Esophagus muscularis mucosa (tissue), 4 donors: Measurements from ENCODE around the gene DDR2. TPM values are rescaled to one million over a fixed set of nuclear protein-coding genes. Genes with fewer than 3 reads are reported as not detected.

ENCODE experiments used
- DNase-seq: peaks from one replicate; pipeline ENCODE4 v3.0.0-alpha.2; 2017; ENCODE audit errors: extremely low spot score
- H3K27ac ChIP-seq, 4 donors: fragments of 200-600 bp; sonication (generic); replicated peaks in 1 of 4; 1 replicate in 3 of 4; 2 replicates in 1 of 4; pipeline ENCODE4 v1.5.1; 2016 to 2019; ENCODE audit warnings: mild to moderate bottlenecking in 1 of 4
- H3K27me3 ChIP-seq, 4 donors: fragments of 200-600 bp; sonication (generic); one replicate each; pipeline versions ENCODE4 v1.5.1 to v1.6.0; 2016 to 2019
- H3K36me3 ChIP-seq, 4 donors: fragments of 200-600 bp; sonication (generic); one replicate each; pipeline ENCODE4 v1.5.1; 2016 to 2019
- H3K4me1 ChIP-seq, 4 donors: fragments of 200-600 bp; sonication (generic); one replicate each; pipeline ENCODE4 v1.5.1; 2016 to 2019
- H3K4me3 ChIP-seq, 4 donors: fragments of 200-600 bp; sonication (generic); 1 replicate in 2 of 4; 2 replicates in 2 of 4; pipeline ENCODE4 v1.5.1; 2016 to 2019; ENCODE audit warnings: mild to moderate bottlenecking in 4 of 4, moderate library complexity in 1 of 4
- H3K9me3 ChIP-seq, 4 donors: fragments of 200-600 bp; sonication (generic); 1 replicate in 3 of 4; 2 replicates in 1 of 4; pipeline ENCODE4 v1.5.1; 2016 to 2019
- CTCF ChIP-seq, 3 experiments: fragments of 200-600 bp in 2 of 3; fragments of 450-650 bp in 1 of 3; sonication (generic) in 2 of 3; IDR thresholded peaks; one replicate each; pipeline ENCODE4 v1.5.1; 2017 to 2019; ENCODE audit warnings: antibody characterized with exemption in 3 of 3, mild to moderate bottlenecking in 2 of 3, moderate library complexity in 1 of 3
- EP300 ChIP-seq: sonication (generic); formaldehyde crosslinking; IDR thresholded peaks from one replicate; pipeline ENCODE4 v1.6.1; 2017; ENCODE audit warnings: antibody characterized with exemption
- POLR2A ChIP-seq: fragments of 450-650 bp; IDR thresholded peaks from one replicate; pipeline ENCODE4 v1.6.1; 2017; ENCODE audit warnings: antibody characterized with exemption, moderate library complexity, mild to moderate bottlenecking, low read depth
- POLR2AphosphoS5 ChIP-seq, 2 donors: sonication (generic); formaldehyde crosslinking; IDR thresholded peaks; one replicate each; pipeline ENCODE4 v1.6.1; 2017; ENCODE audit warnings: antibody characterized with exemption in 2 of 2
- WGBS: methylation state at CpG from one replicate; pipeline ENCODE4 v1.1.5; 2018; 5-methylcytosine and 5-hydroxymethylcytosine counted together
- intact Hi-C: fragments of 100-400 bp; cut with DNase I; formaldehyde crosslinking; loops from one replicate; pipeline ENCODE4 v1.15.1; 2023
- total RNA-seq, 4 donors: library from RNA; depleted of rRNA; stranded (reverse); fragments of >200 nt; gene quantifications; one replicate each; pipeline versions ENCODE4 v1.1.0 to v1.2.1, GENCODE V29; 2016

DDR2 gene
- total RNA-seq, 4 donors from 2014 or later = 143 to 194 (median 175) TPM

GRCh38 chr1:162716552-162716951 is 84.3 kb downstream of the DDR2 start:
- TF ChIP-seq POLR2AphosphoS5 (IDR thresholded peaks at IDR 0.05) (no peak), CTCF (IDR thresholded peaks at IDR 0.05) (no peak), POLR2A (no peak), EP300 (no peak)
- intact Hi-C loops = no loop called here
- Histone ChIP-seq H3K9me3 (no peaks in the 10 kb centered on the region), H3K4me1 (peaks cover 0 to 72% (median 59%) of the 10 kb centered on the region in 4 donors), H3K27me3 (no peaks in the 10 kb centered on the region), H3K36me3 (peaks cover 0 to 3% (median 0%) of the 10 kb centered on the region in 4 donors), H3K4me3 (no peak overlapping the region), H3K27ac (peak overlapping the region; percentile 37 to 70 (median 42))
- 46% methylated on average over 1 of the region's 1 CpG for WGBS
- no peak for DNase-seq

- Histone ChIP-seq H3K4me3 (no peak overlapping the region), H3K4me1 (peaks cover 0 to 61% (median 55%) of the 10 kb centered on the region in 4 donors), H3K36me3 (peaks cover 0 to 3% (median 0%) of the 10 kb centered on the region in 4 donors), H3K27ac (peak overlapping the region in 1 of 4 donors; percentile 70), H3K9me3 (no peaks in the 10 kb centered on the region), H3K27me3 (no peaks in the 10 kb centered on the region)
- 97% methylated on average over 1 of the region's 1 CpG for WGBS
- intact Hi-C loops = no loop called here
- no peak for DNase-seq
- TF ChIP-seq POLR2A (no peak), CTCF (IDR thresholded peaks at IDR 0.05) (no peak), EP300 (no peak), POLR2AphosphoS5 (IDR thresholded peaks at IDR 0.05) (no peak)
These were observed 85.4 kb downstream of the DDR2 start for GRCh38 chr1:162717548-162718184.

GRCh38 chr1:162719678-162720077 is 87.4 kb downstream of the DDR2 start:
- 39% methylated on average over 1 of the region's 1 CpG for WGBS
- H3K36me3 ChIP-seq = peaks cover 0 to 3% (median 0%) of the 10 kb centered on the region in 4 donors
- peak overlapping the region in 1 of 4 donors; percentile 51 for H3K27ac ChIP-seq
- no peaks in the 10 kb centered on the region for H3K27me3 ChIP-seq
- no peak for DNase-seq
- TF ChIP-seq EP300 = peak; percentile 21
- TF ChIP-seq POLR2AphosphoS5 (IDR thresholded peaks at IDR 0.05) = no peak
- TF ChIP-seq POLR2A = no peak
- TF ChIP-seq CTCF (IDR thresholded peaks at IDR 0.05) = no peak
- no peak overlapping the region for H3K4me3 ChIP-seq
- H3K4me1 ChIP-seq = peaks cover 0 to 57% (median 49%) of the 10 kb centered on the region in 4 donors
- intact Hi-C loops = no loop called here
- no peaks in the 10 kb centered on the region for H3K9me3 ChIP-seq

GRCh38 chr1:162720996-162721395 is 88.7 kb downstream of the DDR2 start:
- Histone ChIP-seq H3K27ac (no peak overlapping the region), H3K4me3 (no peak overlapping the region), H3K36me3 (peaks cover 0 to 3% (median 0%) of the 10 kb centered on the region in 4 donors), H3K27me3 (no peaks in the 10 kb centered on the region), H3K9me3 (no peaks in the 10 kb centered on the region), H3K4me1 (peaks cover 0 to 47% (median 37%) of the 10 kb centered on the region in 4 donors)
- 100% methylated on average over 1 of the region's 1 CpG for WGBS
- no peak for DNase-seq
- intact Hi-C loops = no loop called here
- TF ChIP-seq CTCF (IDR thresholded peaks at IDR 0.05) = no peak
- TF ChIP-seq EP300 = no peak
- no peak for TF ChIP-seq POLR2AphosphoS5 (IDR thresholded peaks at IDR 0.05)
- TF ChIP-seq POLR2A = no peak
